Liver (tissue), 3 donors: Measurements from ENCODE around the gene ACTN1.

Experiments
- GABPA ChIP-seq, 2 donors: IDR thresholded peaks in 1 of 2; conservative IDR thresholded peaks in 1 of 2; 2 replicates each; pipeline ENCODE4 v1.6.1; 2016; ENCODE audit warnings: antibody characterized with exemption in 2 of 2, mild to moderate bottlenecking in 1 of 2, moderate library complexity in 1 of 2
- RXRA ChIP-seq, 2 donors: IDR thresholded peaks; 2 replicates each; pipeline ENCODE4 v1.6.1; 2017 to 2018; ENCODE audit warnings: antibody characterized with exemption in 2 of 2, mild to moderate bottlenecking in 1 of 2
- SP1 ChIP-seq: IDR thresholded peaks from 2 replicates; pipeline ENCODE4 v1.6.1; 2018; ENCODE audit warnings: antibody characterized with exemption, mild to moderate bottlenecking
- TAF1 ChIP-seq: conservative IDR thresholded peaks from 2 replicates; pipeline ENCODE4 v1.6.1; 2016; ENCODE audit warnings: antibody characterized with exemption, mild to moderate bottlenecking
- YY1 ChIP-seq: IDR thresholded peaks from 2 replicates; pipeline ENCODE4 v1.6.1; 2016; ENCODE audit warnings: antibody characterized with exemption, mild to moderate bottlenecking
- TF ChIP-seq, protein P1 (sequence below): fragments of 150-350 bp; IDR thresholded peaks from 2 replicates; pipeline ENCODE4 v1.5.1; 2017; ENCODE audit warnings: improper control_type of control experiment, low read depth, low read length; ENCODE audit not compliant: missing input control
- TF ChIP-seq, protein P2 (sequence below): IDR thresholded peaks from 2 replicates; pipeline ENCODE4 v1.6.1; 2016; ENCODE audit warnings: antibody characterized with exemption
- TF ChIP-seq, protein P3 (sequence below): IDR thresholded peaks from 2 replicates; pipeline ENCODE4 v1.6.1; 2016; ENCODE audit warnings: antibody characterized with exemption, mild to moderate bottlenecking
- donor health status: healthy.
- donor health status: healthy.

DNA sequence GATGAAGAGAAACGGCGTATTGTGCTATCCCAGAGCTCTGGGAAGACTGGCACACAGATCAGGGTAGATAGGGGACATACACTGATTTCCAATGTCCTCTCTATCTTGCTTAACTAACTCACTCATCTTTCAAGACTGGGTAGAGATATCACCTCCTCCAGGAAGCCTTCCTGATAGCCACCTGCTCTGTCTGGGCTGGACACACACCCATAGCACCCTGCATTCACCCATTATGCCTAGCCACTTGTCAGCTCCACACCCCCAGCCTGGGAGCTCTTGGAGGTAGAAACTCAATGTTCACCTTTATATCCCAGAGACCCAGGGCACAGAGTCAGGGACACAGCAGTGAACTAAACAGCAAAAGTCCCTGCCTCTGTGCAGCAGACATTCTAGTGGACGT is 52.0 kb downstream of the ACTN1 start:
- TF ChIP-seq GABPA (IDR thresholded peaks at IDR 0.05 in 1 of 2, conservative IDR thresholded peaks at IDR 0.05 in 1 of 2), result no peak
- TF ChIP-seq, protein P1, sequence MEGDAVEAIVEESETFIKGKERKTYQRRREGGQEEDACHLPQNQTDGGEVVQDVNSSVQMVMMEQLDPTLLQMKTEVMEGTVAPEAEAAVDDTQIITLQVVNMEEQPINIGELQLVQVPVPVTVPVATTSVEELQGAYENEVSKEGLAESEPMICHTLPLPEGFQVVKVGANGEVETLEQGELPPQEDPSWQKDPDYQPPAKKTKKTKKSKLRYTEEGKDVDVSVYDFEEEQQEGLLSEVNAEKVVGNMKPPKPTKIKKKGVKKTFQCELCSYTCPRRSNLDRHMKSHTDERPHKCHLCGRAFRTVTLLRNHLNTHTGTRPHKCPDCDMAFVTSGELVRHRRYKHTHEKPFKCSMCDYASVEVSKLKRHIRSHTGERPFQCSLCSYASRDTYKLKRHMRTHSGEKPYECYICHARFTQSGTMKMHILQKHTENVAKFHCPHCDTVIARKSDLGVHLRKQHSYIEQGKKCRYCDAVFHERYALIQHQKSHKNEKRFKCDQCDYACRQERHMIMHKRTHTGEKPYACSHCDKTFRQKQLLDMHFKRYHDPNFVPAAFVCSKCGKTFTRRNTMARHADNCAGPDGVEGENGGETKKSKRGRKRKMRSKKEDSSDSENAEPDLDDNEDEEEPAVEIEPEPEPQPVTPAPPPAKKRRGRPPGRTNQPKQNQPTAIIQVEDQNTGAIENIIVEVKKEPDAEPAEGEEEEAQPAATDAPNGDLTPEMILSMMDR, result no peak
- TF ChIP-seq, protein P2, sequence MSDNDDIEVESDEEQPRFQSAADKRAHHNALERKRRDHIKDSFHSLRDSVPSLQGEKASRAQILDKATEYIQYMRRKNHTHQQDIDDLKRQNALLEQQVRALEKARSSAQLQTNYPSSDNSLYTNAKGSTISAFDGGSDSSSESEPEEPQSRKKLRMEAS, result no peak
- TF ChIP-seq TAF1, result no peak
- TF ChIP-seq YY1, result no peak
- TF ChIP-seq, protein P3, sequence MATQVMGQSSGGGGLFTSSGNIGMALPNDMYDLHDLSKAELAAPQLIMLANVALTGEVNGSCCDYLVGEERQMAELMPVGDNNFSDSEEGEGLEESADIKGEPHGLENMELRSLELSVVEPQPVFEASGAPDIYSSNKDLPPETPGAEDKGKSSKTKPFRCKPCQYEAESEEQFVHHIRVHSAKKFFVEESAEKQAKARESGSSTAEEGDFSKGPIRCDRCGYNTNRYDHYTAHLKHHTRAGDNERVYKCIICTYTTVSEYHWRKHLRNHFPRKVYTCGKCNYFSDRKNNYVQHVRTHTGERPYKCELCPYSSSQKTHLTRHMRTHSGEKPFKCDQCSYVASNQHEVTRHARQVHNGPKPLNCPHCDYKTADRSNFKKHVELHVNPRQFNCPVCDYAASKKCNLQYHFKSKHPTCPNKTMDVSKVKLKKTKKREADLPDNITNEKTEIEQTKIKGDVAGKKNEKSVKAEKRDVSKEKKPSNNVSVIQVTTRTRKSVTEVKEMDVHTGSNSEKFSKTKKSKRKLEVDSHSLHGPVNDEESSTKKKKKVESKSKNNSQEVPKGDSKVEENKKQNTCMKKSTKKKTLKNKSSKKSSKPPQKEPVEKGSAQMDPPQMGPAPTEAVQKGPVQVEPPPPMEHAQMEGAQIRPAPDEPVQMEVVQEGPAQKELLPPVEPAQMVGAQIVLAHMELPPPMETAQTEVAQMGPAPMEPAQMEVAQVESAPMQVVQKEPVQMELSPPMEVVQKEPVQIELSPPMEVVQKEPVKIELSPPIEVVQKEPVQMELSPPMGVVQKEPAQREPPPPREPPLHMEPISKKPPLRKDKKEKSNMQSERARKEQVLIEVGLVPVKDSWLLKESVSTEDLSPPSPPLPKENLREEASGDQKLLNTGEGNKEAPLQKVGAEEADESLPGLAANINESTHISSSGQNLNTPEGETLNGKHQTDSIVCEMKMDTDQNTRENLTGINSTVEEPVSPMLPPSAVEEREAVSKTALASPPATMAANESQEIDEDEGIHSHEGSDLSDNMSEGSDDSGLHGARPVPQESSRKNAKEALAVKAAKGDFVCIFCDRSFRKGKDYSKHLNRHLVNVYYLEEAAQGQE, result no peak
- no peak for TF ChIP-seq RXRA (IDR thresholded peaks at IDR 0.05)
- no peak for TF ChIP-seq SP1
